Stimulated activated CD4-positive, alpha-beta T cell treated with anti-CD3 and anti-CD28 coated beads, Interleukin-15, amount 100 ng/mL, for 24 hours (primary cell): ENCODE measurements around the gene SLC17A2.

Source experiments
- DNase-seq: peaks from one replicate; pipeline ENCODE4 v3.0.0-alpha.2; 2020

SLC17A2 gene, protein sequence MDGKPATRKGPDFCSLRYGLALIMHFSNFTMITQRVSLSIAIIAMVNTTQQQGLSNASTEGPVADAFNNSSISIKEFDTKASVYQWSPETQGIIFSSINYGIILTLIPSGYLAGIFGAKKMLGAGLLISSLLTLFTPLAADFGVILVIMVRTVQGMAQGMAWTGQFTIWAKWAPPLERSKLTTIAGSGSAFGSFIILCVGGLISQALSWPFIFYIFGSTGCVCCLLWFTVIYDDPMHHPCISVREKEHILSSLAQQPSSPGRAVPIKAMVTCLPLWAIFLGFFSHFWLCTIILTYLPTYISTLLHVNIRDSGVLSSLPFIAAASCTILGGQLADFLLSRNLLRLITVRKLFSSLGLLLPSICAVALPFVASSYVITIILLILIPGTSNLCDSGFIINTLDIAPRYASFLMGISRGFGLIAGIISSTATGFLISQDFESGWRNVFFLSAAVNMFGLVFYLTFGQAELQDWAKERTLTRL

DNA sequence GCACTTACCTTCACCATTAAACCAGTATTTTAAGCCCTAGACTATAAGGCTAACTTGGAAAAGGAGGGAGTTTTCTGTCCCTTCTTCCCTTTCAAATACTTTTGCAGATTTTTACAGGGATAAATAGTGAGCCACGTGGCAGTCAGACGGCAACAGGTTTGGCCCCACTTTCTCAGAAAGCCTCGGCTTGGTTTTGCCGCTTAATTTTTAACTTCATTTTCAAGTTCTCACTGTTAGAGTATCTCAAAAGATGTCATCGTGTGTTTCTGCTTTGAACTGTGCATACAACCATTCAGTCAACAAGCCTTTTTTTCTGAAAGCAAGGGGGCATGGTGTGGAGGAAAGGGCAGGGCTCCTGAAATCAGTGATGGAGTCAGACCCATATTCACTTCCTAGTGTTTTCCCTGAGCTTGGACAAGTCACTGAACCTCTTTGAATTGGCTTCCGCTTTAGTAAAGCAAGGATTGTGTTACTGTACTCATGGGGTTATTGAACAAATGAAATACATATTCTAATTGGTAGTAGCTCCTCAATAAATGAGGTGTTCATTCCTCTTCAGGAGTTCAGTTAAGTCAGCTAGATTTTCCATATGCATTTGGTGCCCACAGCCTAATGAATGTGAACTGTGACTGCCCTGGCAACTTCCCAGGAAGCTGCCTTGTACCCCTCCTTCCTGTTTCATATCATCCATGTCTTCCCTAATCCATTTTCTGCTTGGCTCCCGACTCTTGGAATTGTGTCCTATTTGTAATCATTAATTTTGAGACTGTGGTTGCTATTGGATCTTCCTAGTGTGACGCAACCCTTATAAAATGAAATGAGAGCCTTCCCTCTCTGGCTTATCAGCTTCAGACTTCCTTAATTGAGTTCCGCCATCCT, at the start of gene SLC17A2:
Gene SLC17A2 (minus strand): TSS at position 160 of the 879 bp plus-strand sequence. CDS start 4,895 bp downstream, outside the sequence.
- DNase-seq = no peak

DNA sequence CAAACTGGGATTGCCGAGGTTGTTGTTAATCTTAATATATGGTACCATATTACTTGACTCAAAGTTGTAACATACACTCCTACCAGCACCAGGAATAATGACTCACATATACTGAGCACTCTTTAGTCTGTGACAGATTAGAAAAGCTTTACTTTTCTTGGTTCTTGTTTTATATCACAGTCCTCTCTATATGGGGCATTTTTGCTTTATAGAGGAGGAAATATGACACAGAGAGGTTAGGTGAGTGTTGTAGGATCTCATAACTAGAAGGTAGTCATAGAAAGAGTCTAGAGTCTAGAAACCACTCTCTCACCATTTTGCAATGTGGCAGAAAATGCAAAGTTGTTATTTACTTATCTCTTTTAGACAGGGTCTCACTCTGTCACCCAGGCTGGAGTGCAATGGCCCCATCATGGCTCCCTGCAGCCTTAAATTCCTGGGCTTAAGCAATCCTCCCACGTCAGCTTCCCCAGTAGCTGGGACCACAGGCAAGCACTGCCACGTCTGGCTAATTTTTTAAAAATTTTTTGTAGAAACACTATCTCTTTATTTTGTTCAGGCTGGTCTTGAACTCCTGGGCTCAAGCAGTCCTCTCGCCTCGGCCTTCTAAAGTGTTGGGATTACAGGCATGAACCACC, 45.6 kb upstream of the SLC17A2 start:
- no peak for DNase-seq

DNA sequence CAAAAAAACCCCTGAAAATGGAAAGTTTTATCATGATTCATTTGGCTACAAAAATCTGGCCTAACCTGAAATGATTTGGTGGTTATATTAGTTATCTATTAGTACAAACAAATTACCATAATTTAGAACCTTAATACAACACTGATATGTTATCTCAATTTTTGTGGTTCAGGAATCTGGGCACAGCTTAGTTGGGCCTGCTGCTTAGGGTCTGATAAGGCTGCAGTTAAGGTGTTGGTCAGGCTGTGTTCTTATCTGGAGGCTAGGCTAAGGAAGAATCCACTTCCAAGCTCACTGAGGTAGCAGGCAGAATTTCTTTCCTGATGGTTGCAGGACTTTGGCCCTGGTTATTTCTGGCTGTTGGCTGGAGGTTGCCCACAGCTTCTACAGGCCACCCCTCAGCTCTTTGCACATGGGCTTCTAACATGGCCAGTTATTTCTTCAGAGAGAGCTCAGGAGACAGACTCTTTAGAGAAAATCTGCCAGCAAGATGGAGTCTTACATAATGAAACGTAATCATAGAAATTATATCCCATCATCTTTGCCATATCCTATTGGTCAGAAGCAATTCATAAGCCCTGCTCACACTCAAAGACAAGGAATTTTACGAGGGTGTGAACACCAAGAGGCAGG, 43.5 kb upstream of the SLC17A2 start:
- DNase-seq = no peak

DNA sequence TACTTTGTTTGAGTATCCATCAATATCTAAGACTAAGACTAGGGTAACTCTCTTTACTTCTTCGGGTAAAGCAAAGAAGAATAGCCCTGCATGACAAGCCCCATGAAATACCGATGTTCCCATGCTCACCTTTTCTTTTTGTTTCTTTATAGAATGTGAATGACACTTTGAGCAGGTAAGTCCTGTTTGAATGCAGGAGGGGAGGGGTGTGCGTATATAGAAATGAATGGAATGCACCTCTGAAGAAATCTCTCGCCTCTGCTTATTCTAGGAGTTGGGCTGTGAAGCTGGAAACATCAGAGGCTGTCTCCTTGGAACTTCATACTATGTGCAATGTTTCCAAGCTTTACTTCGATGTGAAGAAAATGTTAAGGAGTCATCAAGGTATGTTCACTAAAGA, 42.4 kb upstream of the SLC17A2 start:
- DNase-seq = no peak

DNA sequence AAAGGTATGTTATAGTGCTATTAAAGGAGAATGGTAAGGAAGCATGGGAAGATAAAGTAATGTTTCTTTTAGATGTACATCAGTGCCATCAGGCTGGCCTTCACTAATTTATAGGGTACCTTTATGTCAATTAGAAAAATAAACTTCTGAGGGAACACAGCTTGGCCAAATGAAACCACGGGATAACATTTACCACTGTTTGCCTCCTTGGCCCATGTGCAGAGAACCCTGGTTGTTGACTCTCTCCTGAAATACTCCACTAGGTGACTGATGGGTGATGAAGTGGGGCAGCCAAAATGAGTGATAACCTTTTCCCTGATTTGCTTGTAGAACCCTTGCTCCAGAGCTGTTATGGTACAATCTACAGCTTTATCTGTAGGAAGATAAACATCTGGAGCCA, 41.6 kb upstream of the SLC17A2 start:
- DNase-seq = no peak

DNA sequence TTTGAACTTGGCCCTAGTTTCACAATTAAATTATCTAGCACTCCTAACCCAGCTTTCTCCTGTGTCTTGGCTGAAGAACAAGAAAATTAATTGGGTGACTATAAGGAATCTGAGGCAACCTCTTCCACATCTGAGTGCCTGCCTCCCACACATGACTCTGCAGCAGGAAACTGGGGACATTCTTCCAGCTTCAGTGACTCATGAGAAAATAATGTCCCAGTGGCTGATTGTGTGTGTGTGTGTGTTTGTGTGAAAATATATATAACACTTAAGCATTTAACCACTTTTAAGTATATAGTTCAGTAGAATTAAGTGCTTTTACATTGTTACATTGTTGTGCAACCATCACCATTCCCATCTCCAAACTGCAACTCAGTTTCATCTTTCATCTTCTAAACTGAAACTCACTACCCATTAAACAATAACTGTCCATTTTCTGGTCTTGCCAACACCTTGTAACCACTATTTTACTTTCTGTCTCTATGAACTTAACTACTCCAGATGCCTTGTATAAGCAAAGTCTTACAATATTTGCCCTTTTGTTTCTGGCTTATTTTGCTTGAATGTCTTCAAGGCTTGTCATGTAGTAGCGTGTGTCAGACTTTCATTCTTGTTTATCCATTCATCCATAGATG, 40.8 kb upstream of the SLC17A2 start:
- DNase-seq = no peak

DNA sequence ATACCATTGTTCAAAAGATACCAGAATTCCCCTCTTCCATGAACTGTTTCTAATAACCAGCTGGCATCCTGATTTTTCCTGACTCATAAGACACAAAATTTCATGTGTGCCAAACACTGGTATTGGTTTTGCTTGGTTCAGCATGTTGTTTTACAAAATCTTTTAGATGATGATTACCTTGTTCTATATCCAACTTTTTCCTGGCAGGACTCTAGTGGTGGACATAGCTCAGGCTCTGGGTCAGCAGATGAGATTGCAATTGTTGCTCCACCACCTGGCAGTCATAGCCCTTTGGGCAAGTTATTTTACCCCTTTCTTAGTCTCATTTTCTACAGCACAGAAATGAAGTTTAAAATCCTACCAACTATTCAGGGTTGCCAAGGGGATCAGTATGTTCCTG, 38.3 kb upstream of the SLC17A2 start:
- DNase-seq = no peak

DNA sequence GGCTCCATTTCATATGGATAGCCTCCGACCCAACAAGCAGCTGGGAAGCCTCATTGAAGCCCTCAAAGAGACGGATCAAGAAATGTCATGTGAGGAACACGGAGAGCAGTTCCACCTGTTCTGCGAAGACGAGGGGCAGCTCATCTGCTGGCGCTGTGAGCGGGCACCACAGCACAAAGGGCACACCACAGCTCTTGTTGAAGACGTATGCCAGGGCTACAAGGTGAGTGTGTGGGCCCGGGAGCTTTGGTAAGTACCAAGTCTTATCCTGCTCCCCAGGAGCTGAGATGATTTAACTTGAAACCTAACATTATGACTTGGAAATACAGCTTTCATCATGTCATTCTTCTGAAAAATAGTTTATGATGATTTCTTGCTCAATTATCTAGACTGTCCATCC, 36.2 kb upstream of the SLC17A2 start:
- peak; percentile 35 for DNase-seq

DNA sequence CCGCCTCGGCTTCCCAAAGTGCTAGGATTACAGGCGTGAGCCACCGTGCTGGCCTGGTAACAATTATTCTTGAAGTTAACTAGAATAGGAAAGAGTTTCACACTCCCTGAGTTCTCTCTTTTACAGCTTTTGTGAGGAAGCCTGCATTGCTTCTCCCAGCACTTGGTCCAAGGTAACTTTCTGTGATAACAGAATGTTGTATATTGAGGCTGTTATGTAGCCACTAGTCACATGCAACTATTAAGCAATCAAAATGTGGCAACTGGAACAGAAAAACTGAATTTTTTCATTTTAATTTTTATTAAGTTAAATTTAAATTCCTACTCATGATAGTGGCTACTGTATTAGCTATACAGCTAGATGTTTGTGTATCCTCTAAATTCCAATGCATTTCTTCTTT, 34.6 kb upstream of the SLC17A2 start:
- no peak for DNase-seq

DNA sequence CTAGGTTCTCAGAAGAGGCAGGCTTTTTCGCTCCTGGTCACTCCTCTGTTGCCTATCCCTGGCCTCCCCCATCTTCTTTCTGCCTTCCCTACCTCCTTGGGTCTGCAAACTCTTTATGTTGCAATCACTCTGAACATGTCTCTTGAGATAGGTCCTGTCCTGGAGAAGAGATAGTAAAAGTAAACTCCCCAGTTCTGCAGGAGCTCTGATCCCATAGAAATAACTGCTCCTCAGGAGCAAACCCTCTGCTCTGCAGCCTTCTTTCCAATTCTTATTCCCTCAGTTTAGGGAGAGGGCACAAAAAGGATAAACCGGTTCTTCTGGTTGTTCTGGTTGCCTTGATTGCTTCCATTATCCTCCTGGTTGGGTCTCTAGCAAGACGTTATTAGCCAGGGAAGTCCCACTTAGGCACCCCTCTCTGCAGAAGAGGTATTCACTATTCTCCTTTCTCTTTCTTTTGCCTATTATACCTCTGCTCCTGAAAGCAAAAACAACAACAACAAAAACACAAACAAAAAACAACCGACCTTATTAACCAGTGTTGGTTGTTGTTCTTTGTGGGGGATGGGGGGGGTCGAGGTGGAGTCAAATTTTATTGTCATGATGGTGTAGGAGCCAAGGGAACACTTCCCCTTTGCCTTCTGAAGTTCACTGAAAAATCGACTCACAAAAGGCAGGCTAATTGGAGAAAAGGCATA, 33.1 kb upstream of the SLC17A2 start:
- DNase-seq = no peak

DNA sequence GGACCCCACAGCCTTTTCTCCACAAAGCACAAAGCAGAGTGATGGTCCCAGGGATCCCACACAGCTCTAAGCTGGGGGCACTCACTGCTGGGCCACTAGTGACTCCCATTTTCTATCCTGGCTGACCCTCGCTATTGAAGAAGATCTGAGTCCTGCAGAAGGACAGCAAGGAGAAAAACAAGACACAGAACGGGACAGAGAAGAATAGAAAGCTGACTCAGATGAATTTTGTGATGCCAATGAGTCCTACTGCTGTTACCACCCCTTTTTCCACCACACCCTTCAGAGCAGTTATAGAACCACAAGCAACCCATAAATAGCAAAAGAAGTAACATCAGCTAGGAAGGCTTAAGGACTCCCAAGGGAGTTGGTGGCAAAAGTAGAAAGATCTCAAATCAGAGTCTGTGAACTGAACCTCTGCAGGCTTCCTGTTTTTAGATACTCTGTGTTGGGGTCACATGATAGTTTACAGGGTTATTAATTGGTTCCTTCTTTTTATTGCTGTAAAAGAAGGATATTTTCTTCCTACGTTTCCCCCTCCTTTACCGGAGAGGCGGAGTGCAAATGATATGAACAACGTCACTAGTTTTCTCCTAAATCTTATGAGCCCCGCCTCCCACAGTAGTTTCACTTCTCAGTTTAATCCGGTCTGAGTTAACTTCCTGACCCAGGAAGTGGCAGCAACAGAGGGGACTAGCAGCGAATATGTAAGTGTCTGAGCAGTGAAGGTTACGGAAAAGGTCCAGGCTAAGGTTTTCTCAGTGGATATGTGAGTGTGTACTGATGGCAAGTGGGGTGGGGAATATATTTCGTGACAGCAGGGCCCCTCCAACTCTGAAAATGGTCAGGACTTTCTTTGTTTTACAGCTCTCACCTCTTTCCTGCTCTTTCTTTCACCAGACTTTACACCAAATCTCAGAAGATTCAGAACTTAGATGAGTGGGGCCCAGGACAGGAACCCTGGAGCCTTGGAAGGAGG, 31.9 kb upstream of the SLC17A2 start, which contains the start of gene TRIM38:
Gene TRIM38 (plus strand): TSS at position 654 of the 979 bp plus-strand sequence. CDS start 3,721 bp downstream, outside the sequence.
- DNase-seq = peak; percentile 79

DNA sequence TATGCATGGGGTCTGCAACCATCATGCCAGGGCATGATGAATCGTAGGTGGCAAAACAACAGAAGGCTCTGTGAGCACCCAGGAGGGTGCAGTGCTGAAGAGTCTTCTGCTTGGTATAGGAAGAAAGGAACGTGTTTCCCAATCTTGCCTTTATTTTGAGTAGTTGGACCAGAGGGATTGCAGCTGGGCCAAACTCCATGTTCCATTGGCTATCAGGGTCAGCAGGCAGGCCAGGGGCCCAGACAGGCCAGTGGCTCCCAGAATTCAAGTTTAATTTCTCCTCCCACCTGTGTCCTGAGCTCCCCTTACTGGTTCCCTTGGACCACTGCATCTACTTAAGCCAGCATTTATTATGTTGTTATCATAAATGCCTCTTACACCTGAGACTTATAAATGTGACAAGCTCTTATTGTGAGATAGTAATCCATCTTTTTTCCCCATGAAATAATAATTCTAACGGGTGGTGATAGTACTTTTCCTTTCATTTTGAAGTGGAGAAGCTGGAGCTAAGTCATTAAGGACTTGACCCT, 31.2 kb upstream of the SLC17A2 start:
- no peak for DNase-seq

DNA sequence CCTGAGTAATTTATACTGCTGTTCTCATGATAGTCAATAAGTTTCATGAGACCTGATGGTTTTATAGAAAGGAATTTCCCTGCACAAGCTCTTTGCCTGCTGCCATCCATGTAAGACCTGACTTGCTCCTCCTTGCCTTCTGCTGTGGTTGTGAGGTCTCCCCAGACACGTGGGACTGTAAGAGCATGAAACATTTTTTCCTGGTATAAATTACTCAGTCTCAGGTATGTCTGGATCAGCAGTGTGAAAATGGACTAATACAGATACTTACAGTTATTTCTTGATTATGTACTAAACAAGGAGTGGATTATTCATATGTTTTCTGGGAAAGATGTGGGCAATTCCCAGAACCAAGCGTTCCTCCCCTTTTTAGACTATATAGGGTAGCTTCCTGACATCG, 30.2 kb upstream of the SLC17A2 start:
- peak; percentile 64 for DNase-seq

DNA sequence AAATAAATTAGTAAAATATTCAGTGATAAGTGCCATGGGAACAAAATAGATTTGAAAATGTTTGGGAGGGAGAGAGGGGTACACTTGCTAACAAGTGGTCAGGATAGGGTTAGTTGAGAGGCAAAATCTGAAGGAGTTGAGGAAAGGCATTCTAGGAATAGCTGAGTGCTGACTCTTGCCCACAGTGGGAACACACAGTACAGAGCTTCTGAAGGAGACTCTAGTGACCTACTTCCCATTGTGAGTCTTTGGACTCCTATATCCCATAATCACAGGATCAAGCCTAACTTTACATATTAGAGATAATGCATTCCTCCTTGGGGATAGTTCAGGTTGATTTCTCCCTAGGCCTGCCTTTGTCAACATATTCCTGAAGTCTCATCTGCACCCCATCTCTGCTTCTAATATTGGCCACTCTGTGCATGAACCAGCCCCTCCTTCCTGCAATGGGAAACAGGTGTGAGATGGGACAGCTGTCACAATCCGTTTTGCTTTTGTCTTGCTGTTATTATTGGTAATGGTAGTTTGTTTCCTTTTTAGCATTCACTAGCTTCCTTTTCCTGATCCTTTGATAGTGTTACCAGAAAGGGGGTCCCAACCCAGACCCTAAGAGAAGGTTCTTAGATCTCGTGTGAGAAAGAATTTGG, 29.5 kb upstream of the SLC17A2 start:
- DNase-seq = no peak

DNA sequence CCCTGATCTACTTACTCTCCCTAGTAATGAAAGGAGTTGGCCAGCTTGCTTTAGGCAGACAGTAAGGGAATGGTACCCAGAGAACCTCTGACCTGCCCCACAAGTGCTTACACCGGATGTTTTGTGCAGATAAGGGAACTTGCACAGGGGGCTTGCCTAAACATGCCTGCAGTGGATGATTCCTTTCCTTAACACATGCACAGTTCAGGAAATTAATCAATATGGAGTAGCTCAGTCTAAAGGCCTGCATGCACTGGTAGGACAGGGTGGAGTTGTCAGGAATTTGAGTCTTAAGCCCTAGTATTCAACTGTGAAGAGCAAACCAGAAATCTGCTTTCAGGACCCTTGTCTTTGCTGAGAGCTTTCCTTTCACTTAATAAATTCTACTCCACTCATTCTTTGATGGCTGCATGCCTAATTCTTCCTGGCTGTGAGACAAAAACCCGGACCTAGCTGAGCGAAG, 28.2 kb upstream of the SLC17A2 start:
- no peak for DNase-seq

DNA sequence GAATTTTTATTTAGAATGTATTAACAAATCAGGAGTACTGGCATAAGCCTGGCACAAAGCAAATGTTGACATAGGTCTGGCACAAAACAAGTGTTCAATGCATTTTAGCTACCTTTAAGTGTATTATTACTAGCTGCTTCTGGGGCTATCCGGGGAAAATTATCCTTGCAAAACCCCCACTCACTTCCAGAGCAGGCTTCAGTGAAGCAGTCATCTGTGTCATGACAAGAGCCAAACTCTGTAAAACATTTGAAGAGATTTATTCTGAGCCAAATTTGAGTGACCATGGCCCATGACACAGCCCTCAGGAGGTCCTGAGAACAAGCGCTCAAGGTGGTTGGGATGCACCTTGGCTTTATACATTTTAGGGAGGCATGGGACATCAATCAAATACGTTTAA, 25.7 kb upstream of the SLC17A2 start:
- no peak for DNase-seq

DNA sequence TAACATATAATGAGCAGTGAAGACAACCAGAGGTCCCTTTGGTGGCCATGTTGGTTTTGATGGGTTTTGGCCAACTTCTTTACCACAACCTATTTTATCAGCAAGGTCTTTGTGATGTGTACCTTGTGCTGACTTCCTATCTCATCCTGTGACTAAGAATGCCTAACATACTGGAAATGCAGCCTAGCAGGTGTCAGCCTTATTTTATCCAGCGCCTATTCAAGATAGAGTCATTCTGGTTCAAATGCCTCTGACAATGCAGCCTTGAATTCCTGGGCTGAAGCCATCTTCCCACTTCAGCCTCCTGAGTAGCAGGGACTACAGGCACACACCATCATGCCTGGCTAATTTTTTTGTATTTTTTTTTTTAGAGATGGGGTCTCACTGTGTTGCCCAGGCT, 24.3 kb upstream of the SLC17A2 start:
- no peak for DNase-seq

DNA sequence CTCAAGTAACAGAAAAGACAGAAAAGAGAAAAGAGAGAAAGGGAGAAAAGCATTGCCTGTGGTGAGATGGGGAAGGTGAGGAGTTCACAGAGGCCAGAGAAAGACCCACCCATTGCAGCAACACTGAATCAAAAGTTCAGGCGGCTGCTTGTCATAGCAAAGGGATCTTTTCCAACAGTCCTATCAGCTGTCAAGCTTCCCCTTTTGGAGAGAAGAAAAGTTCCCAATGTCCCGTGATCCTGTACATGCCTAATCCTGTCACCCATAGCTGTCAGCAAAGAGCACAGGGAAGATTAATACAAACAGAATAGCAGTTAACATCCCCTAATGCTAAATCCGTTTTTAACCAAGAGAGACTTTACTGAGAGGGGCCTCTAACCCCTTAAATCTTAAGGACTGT, 23.2 kb upstream of the SLC17A2 start:
- DNase-seq = no peak

DNA sequence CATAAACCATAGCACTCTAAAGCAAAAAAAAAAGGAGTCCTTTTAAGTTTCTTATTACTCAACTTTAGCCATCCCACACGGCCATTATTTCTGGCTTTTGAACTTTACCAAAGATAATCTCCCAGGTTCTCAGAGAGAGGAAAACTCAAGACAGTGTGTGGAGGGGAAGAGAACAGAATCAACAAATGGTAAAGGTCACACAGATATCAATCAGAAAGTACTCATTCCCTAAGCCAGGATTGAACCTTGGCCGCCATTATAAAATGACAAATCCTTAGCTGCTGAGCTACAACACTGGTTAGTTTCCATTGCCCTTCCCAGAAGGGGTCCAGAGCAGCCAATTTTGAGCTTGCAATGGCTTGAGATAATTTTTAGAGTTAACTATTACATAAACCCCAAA, 22.0 kb upstream of the SLC17A2 start:
- DNase-seq = no peak
